ENCODE results near the gene CLTC. TPM values are rescaled to one million over a fixed set of nuclear protein-coding genes. Genes with fewer than 3 reads are reported as not detected.

CLTC gene
- total RNA-seq, 1 donor from 2014 or later: 253 TPM

- no peaks in the 10 kb centered on the region for H3K36me3 Mint-ChIP-seq (ENCODE audit: unreplicated experiment)
- no peaks in the 10 kb centered on the region for H3K9me3 Mint-ChIP-seq (ENCODE audit: unreplicated experiment)
- no peak overlapping the region for H3K27ac Mint-ChIP-seq (ENCODE audit: unreplicated experiment)
- H3K4me3 Mint-ChIP-seq (ENCODE audit: unreplicated experiment): no peak overlapping the region
- no peak for TF ChIP-seq CTCF (IDR thresholded peaks at IDR 0.05; ENCODE audit: partially characterized antibody, unreplicated experiment)
- no peaks in the 10 kb centered on the region for H3K4me1 Mint-ChIP-seq (ENCODE audit: low read depth, unreplicated experiment)
- no peaks in the 10 kb centered on the region for H3K27me3 Mint-ChIP-seq (ENCODE audit: unreplicated experiment)
- no peak for DNase-seq
Observed at GRCh38 chr17:59733697-59734096, 114.0 kb downstream of the CLTC start.

GRCh38 chr17:59734226-59734625 is 114.5 kb downstream of the CLTC start:
- Mint-ChIP-seq H3K27me3 (ENCODE audit: unreplicated experiment) (no peaks in the 10 kb centered on the region), H3K9me3 (ENCODE audit: unreplicated experiment) (no peaks in the 10 kb centered on the region), H3K27ac (ENCODE audit: unreplicated experiment) (no peak overlapping the region), H3K4me1 (ENCODE audit: low read depth, unreplicated experiment) (no peaks in the 10 kb centered on the region), H3K4me3 (ENCODE audit: unreplicated experiment) (no peak overlapping the region), H3K36me3 (ENCODE audit: unreplicated experiment) (no peaks in the 10 kb centered on the region)
- no peak for DNase-seq
- no peak for TF ChIP-seq CTCF (IDR thresholded peaks at IDR 0.05; ENCODE audit: partially characterized antibody, unreplicated experiment)

GRCh38 chr17:59737324-59737723 is 117.6 kb downstream of the CLTC start:
- H3K27me3 Mint-ChIP-seq (ENCODE audit: unreplicated experiment): no peaks in the 10 kb centered on the region
- DNase-seq: no peak
- no peak for TF ChIP-seq CTCF (IDR thresholded peaks at IDR 0.05; ENCODE audit: partially characterized antibody, unreplicated experiment)
- no peaks in the 10 kb centered on the region for H3K4me1 Mint-ChIP-seq (ENCODE audit: low read depth, unreplicated experiment)
- H3K9me3 Mint-ChIP-seq (ENCODE audit: unreplicated experiment): no peaks in the 10 kb centered on the region
- no peak overlapping the region for H3K27ac Mint-ChIP-seq (ENCODE audit: unreplicated experiment)
- peaks cover 5% of the 10 kb centered on the region for H3K36me3 Mint-ChIP-seq (ENCODE audit: unreplicated experiment)
- H3K4me3 Mint-ChIP-seq (ENCODE audit: unreplicated experiment): no peak overlapping the region

GRCh38 chr17:59743842-59744241 is 124.1 kb downstream of the CLTC start:
- H3K4me3 Mint-ChIP-seq (ENCODE audit: unreplicated experiment): no peak overlapping the region

GRCh38 chr17:59745040-59745439 is 125.3 kb downstream of the CLTC start:
- no peaks in the 10 kb centered on the region for H3K27me3 Mint-ChIP-seq (ENCODE audit: unreplicated experiment)
- no peak overlapping the region for H3K27ac Mint-ChIP-seq (ENCODE audit: unreplicated experiment)
- H3K4me3 Mint-ChIP-seq (ENCODE audit: unreplicated experiment): no peak overlapping the region
- H3K36me3 Mint-ChIP-seq (ENCODE audit: unreplicated experiment): peaks cover 14% of the 10 kb centered on the region
- DNase-seq: no peak
- no peaks in the 10 kb centered on the region for H3K4me1 Mint-ChIP-seq (ENCODE audit: low read depth, unreplicated experiment)
- H3K9me3 Mint-ChIP-seq (ENCODE audit: unreplicated experiment): peaks cover 1% of the 10 kb centered on the region
- TF ChIP-seq CTCF (IDR thresholded peaks at IDR 0.05; ENCODE audit: partially characterized antibody, unreplicated experiment): no peak

More at GRCh38 chr17:59743842-59744241, 124.1 kb downstream of the CLTC start:
- Mint-ChIP-seq H3K4me1 (ENCODE audit: low read depth, unreplicated experiment) (no peaks in the 10 kb centered on the region), H3K9me3 (ENCODE audit: unreplicated experiment) (peaks cover 1% of the 10 kb centered on the region), H3K36me3 (ENCODE audit: unreplicated experiment) (peaks cover 14% of the 10 kb centered on the region), H3K27me3 (ENCODE audit: unreplicated experiment) (no peaks in the 10 kb centered on the region), H3K27ac (ENCODE audit: unreplicated experiment) (no peak overlapping the region)
- DNase-seq: no peak
- TF ChIP-seq CTCF (IDR thresholded peaks at IDR 0.05; ENCODE audit: partially characterized antibody, unreplicated experiment): no peak

Other genes starting within 250 kb of the CLTC start
- gene DHX40, start 54.3 kb upstream of the CLTC start, total RNA-seq (ENCODE audit: unreplicated experiment): 33.7 TPM
- gene PTRH2, start 87.5 kb downstream of the CLTC start, total RNA-seq (ENCODE audit: unreplicated experiment): 18.6 TPM
- 64.1 TPM for gene VMP1, start 87.8 kb downstream of the CLTC start, total RNA-seq (ENCODE audit: unreplicated experiment)